OCI-LY7 (cell line): ENCODE data around the gene ACTL8.

Experiments used
- CTCF ChIP-seq: fragments of 200-600 bp; sonication (generic); conservative IDR thresholded peaks from 2 replicates; pipeline ENCODE4 v1.5.1; 2014; ENCODE audit warnings: mild to moderate bottlenecking, antibody characterized with exemption, low read length, moderate library complexity, mixed read lengths
- EZH2phosphoT487 ChIP-seq: fragments of 200-600 bp; sonication (generic); IDR thresholded peaks from 2 replicates; pipeline ENCODE4 v1.6.1; 2018; ENCODE audit warnings: low read depth, borderline replicate concordance, mild to moderate bottlenecking, mixed run types, antibody characterized with exemption, low read length, moderate library complexity, mixed read lengths

- TF ChIP-seq CTCF (no peak), EZH2phosphoT487 (no peak)
Measured at GRCh38 chr1:17802945-17803344, 47.8 kb downstream of the ACTL8 start.
